CD4-positive, alpha-beta T cell (primary cell): ENCODE results near the gene CHMP2B. TPM values are rescaled to one million over a fixed set of nuclear protein-coding genes. Genes with fewer than 3 reads are reported as not detected.

ENCODE experiments used
- ATAC-seq: fragments of 200-7000 bp; cut with Tn5 transposase; one replicate; pipeline ENCODE4 v1.10.0; 2022; ENCODE audit warnings: mild to moderate bottlenecking; ENCODE audit not compliant: poor library complexity
- CTCF ChIA-PET: fragments of 350-600 bp; sonication (Branson Sonifier 250); formaldehyde crosslinking; loops from one replicate; lab custom pipeline; 2021; ENCODE audit warnings: antibody characterized with exemption, inconsistent platforms; lab: Charles Lee
- POLR2A ChIA-PET: fragments of 350-600 bp; sonication (Branson Sonifier 250); formaldehyde crosslinking; loops from one replicate; lab custom pipeline; 2021; ENCODE audit warnings: antibody characterized with exemption, inconsistent platforms; lab: Charles Lee
- DNase-seq, 14 experiments: peaks; one replicate each; pipeline ENCODE4 v3.0.0-alpha.2; 2013 to 2020; ENCODE audit warnings: mixed read lengths in 2 of 14
- H3K27ac ChIP-seq, 2 donors: one replicate each; pipeline versions ENCODE4 v1.5.1 to v1.7.0; 2013; ENCODE audit warnings: low read length in 2 of 2, low read depth in 1 of 2, mild to moderate bottlenecking in 1 of 2
- H3K27me3 ChIP-seq, 2 experiments: 1 replicate in 1 of 2; 2 replicates in 1 of 2; pipeline versions ENCODE4 v1.6.1 to v1.7.0; 2013; ENCODE audit warnings: low read length in 2 of 2, control low read depth in 1 of 2, mild to moderate bottlenecking in 1 of 2, moderate library complexity in 1 of 2; ENCODE audit not compliant: insufficient read depth in 2 of 2, control insufficient read depth in 1 of 2
- H3K36me3 ChIP-seq: one replicate; pipeline ENCODE4 v1.6.1; 2013; ENCODE audit warnings: low read length, control low read depth; ENCODE audit not compliant: insufficient read depth
- H3K4me1 ChIP-seq: one replicate; pipeline ENCODE4 v1.6.1; 2013; ENCODE audit warnings: low read length, control low read depth; ENCODE audit not compliant: insufficient read depth
- H3K4me3 ChIP-seq: one replicate; pipeline ENCODE4 v1.5.1; 2013; ENCODE audit warnings: mild to moderate bottlenecking, low read length, moderate library complexity
- H3K9me3 ChIP-seq, 2 experiments: 1 replicate in 1 of 2; 2 replicates in 1 of 2; pipeline versions ENCODE4 v1.6.1 to v1.7.0; 2013; ENCODE audit warnings: low read length in 2 of 2, mild to moderate bottlenecking in 2 of 2, control low read depth in 1 of 2, moderate library complexity in 1 of 2; ENCODE audit not compliant: control insufficient read depth in 1 of 2, insufficient read depth in 1 of 2
- H3K27ac Mint-ChIP-seq: one replicate; pipeline ENCODE4 v1.8.0; 2020; ENCODE audit warnings: mixed read lengths
- H3K27me3 Mint-ChIP-seq: one replicate; pipeline ENCODE4 v1.8.0; 2021; ENCODE audit warnings: mixed read lengths
- H3K36me3 Mint-ChIP-seq: one replicate; pipeline ENCODE4 v1.8.0; 2021; ENCODE audit warnings: low read depth, mixed read lengths
- H3K4me1 Mint-ChIP-seq: one replicate; pipeline ENCODE4 v1.8.0; 2021; ENCODE audit warnings: low read depth, mixed read lengths
- H3K4me3 Mint-ChIP-seq: one replicate; pipeline ENCODE4 v1.8.0; 2020; ENCODE audit warnings: mild to moderate bottlenecking, mixed read lengths
- H3K9me3 Mint-ChIP-seq: one replicate; pipeline ENCODE4 v1.8.0; 2020; ENCODE audit warnings: mixed read lengths
- intact Hi-C, 2 experiments: fragments of 100-400 bp; cut with DNase I in 1 of 2; cut with micrococcal nuclease in 1 of 2; formaldehyde crosslinking; loops; one replicate each; pipeline versions ENCODE4 v1.15.1 to v1.9.0; 2023 to 2025; cut with DNase I, micrococcal nuclease
- total RNA-seq, 174 experiments: library from RNA in 2 of 174; stranded (reverse) in 2 of 174; gene quantifications; one replicate each; pipeline ENCODE4 v1.2.3 and lab custom pipeline; 2021 to 2026
- TF ChIP-seq, protein P1 (sequence below): fragments of 200-600 bp; IDR thresholded peaks from one replicate; pipeline ENCODE4 v1.8.0; 2022; ENCODE audit warnings: antibody characterized with exemption, mild to moderate bottlenecking

Gene CHMP2B
- total RNA-seq, 2 experiments from 2014 or later = 24.7 to 31.5 TPM

- Mint-ChIP-seq H3K4me1 (no peaks in the 10 kb centered on the region), H3K36me3 (no peaks in the 10 kb centered on the region), H3K27ac (no peak overlapping the region), H3K4me3 (no peak overlapping the region), H3K9me3 (peaks cover 6% of the 10 kb centered on the region), H3K27me3 (peaks cover 27% of the 10 kb centered on the region)
- Histone ChIP-seq H3K4me1 (no peaks in the 10 kb centered on the region), H3K27me3 (no peaks in the 10 kb centered on the region), H3K9me3 (peaks cover 0 to 7% of the 10 kb centered on the region in 2 experiments), H3K36me3 (no peaks in the 10 kb centered on the region), H3K27ac (no peak overlapping the region), H3K4me3 (no peak overlapping the region)
- CTCF ChIA-PET = interaction anchor here (1.1 to 1.2 kb wide), 2 partner anchors 11 to 12 kb away, joined by 3 to 4 read pairs; no protein-coding TSS in a partner anchor
- intact Hi-C loops = no loop called here
- ATAC-seq (no peak), DNase-seq (no peak)
- TF ChIP-seq, protein P1, sequence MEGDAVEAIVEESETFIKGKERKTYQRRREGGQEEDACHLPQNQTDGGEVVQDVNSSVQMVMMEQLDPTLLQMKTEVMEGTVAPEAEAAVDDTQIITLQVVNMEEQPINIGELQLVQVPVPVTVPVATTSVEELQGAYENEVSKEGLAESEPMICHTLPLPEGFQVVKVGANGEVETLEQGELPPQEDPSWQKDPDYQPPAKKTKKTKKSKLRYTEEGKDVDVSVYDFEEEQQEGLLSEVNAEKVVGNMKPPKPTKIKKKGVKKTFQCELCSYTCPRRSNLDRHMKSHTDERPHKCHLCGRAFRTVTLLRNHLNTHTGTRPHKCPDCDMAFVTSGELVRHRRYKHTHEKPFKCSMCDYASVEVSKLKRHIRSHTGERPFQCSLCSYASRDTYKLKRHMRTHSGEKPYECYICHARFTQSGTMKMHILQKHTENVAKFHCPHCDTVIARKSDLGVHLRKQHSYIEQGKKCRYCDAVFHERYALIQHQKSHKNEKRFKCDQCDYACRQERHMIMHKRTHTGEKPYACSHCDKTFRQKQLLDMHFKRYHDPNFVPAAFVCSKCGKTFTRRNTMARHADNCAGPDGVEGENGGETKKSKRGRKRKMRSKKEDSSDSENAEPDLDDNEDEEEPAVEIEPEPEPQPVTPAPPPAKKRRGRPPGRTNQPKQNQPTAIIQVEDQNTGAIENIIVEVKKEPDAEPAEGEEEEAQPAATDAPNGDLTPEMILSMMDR = no peak
- POLR2A ChIA-PET = no interaction called here
Measured at GRCh38 chr3:87191641-87192040, 35.5 kb upstream of the CHMP2B start.

- no peaks in the 10 kb centered on the region for H3K36me3 ChIP-seq
- POLR2A ChIA-PET = no interaction called here
- H3K9me3 ChIP-seq = peaks cover 0 to 7% of the 10 kb centered on the region in 2 experiments
- intact Hi-C loops = no loop called here
- Mint-ChIP-seq H3K27ac (no peak overlapping the region), H3K36me3 (no peaks in the 10 kb centered on the region), H3K4me3 (no peak overlapping the region), H3K9me3 (peaks cover 11% of the 10 kb centered on the region), H3K4me1 (no peaks in the 10 kb centered on the region), H3K27me3 (peaks cover 26% of the 10 kb centered on the region)
- TF ChIP-seq, protein P1 = no peak
- ATAC-seq (no peak), DNase-seq (no peak)
- H3K4me3 ChIP-seq = no peak overlapping the region
- H3K27me3 ChIP-seq = no peaks in the 10 kb centered on the region
- CTCF ChIA-PET = no interaction called here
- H3K27ac ChIP-seq = no peak overlapping the region
- no peaks in the 10 kb centered on the region for H3K4me1 ChIP-seq
Measured at GRCh38 chr3:87196879-87197278, 30.2 kb upstream of the CHMP2B start.

DNA sequence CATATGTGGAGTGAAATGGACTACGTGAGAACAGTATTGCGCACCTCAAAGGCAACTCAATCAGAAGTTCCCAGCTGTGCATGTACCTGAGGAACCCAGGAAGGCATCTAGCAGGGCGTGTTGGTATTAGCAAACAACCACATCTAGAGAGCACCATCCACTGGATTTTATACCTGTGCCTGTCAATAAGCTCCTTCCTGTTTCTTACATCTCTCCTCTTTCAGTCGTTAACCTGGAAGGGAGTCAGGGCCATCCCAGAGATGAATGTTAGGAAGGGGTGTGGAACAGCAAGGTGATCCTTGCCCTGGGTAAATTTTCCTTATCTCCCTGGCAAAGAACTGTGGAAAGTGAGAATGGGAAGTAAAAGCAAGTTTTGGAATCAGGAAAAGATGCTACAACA is 29.6 kb upstream of the CHMP2B start:
- Mint-ChIP-seq H3K4me1 (no peaks in the 10 kb centered on the region), H3K27me3 (peaks cover 21% of the 10 kb centered on the region), H3K9me3 (peaks cover 11% of the 10 kb centered on the region), H3K27ac (no peak overlapping the region), H3K4me3 (no peak overlapping the region), H3K36me3 (no peaks in the 10 kb centered on the region)
- POLR2A ChIA-PET = no interaction called here
- Histone ChIP-seq H3K4me1 (no peaks in the 10 kb centered on the region), H3K36me3 (no peaks in the 10 kb centered on the region), H3K4me3 (no peak overlapping the region), H3K27ac (no peak overlapping the region), H3K9me3 (peaks cover 0 to 7% of the 10 kb centered on the region in 2 experiments), H3K27me3 (no peaks in the 10 kb centered on the region)
- no peak for ATAC-seq
- CTCF ChIA-PET = no interaction called here
- DNase-seq = no peak
- TF ChIP-seq, protein P1 = no peak
- intact Hi-C loops = no loop called here
